Suprapubic skin (tissue), 4 donors: ENCODE measurements around the gene LMX1B.

Experiments
- EP300 ChIP-seq: sonication (generic); formaldehyde crosslinking; IDR thresholded peaks from one replicate; pipeline ENCODE4 v1.6.1; 2017; ENCODE audit warnings: antibody characterized with exemption
- POLR2A ChIP-seq, 2 donors: fragments of 450-650 bp; IDR thresholded peaks; one replicate each; pipeline ENCODE4 v1.6.1; 2017; ENCODE audit warnings: antibody characterized with exemption in 2 of 2, mild to moderate bottlenecking in 2 of 2, moderate library complexity in 2 of 2
- POLR2AphosphoS5 ChIP-seq, 3 donors: sonication (generic); formaldehyde crosslinking; IDR thresholded peaks; one replicate each; pipeline ENCODE4 v1.6.1; 2017; ENCODE audit warnings: antibody characterized with exemption in 3 of 3
- TF ChIP-seq, protein P1 (sequence below), 2 donors: fragments of 200-600 bp in 1 of 2; fragments of 450-650 bp in 1 of 2; sonication (generic) in 1 of 2; IDR thresholded peaks; one replicate each; pipeline ENCODE4 v1.5.1; 2016 to 2019; ENCODE audit warnings: antibody characterized with exemption in 2 of 2, mild to moderate bottlenecking in 1 of 2, moderate library complexity in 1 of 2

DNA sequence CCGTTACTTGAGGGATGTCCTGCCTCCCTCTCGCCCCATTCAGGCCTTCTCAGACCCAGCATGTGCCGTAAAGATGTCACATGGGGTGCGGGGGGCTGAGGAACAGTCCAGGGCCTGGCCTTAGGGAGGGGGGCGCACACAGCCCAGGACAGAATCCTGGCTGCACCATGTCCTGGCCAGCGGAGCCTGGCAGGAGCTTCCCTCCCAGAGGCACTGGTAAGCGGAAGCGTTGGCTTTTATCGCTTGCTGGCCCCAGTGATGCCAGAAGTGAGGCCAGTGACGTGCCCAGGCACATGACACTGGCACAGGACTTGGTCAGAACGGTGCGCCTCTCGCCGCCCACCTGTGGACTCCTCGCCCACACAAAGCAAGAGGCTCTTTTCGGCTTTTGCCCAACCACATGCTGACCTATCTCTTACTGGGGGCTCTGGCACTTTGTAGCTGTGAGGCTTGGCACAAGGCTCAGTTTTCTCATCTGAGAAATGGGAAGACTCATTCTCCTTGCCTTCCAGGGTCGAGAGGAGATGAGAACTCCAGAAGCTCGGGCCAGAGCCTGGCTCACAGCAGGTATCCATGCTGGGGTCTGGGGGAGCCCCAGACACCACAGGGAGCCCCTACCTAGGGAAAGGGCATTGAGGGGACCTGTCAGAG is 59.0 kb downstream of the LMX1B start:
- TF ChIP-seq, protein P1, sequence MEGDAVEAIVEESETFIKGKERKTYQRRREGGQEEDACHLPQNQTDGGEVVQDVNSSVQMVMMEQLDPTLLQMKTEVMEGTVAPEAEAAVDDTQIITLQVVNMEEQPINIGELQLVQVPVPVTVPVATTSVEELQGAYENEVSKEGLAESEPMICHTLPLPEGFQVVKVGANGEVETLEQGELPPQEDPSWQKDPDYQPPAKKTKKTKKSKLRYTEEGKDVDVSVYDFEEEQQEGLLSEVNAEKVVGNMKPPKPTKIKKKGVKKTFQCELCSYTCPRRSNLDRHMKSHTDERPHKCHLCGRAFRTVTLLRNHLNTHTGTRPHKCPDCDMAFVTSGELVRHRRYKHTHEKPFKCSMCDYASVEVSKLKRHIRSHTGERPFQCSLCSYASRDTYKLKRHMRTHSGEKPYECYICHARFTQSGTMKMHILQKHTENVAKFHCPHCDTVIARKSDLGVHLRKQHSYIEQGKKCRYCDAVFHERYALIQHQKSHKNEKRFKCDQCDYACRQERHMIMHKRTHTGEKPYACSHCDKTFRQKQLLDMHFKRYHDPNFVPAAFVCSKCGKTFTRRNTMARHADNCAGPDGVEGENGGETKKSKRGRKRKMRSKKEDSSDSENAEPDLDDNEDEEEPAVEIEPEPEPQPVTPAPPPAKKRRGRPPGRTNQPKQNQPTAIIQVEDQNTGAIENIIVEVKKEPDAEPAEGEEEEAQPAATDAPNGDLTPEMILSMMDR (IDR thresholded peaks at IDR 0.05): no peak
- TF ChIP-seq POLR2AphosphoS5 (IDR thresholded peaks at IDR 0.05) (no peak), EP300 (no peak), POLR2A (IDR thresholded peaks at IDR 0.05) (no peak)
